ENCODE measurements around the gene KCNQ5. TPM values are rescaled to one million over a fixed set of nuclear protein-coding genes. Genes with fewer than 3 reads are reported as not detected.

KCNQ5 gene
- total and polyA plus RNA-seq, 10 of the 15 experiments (the other 5 are each of a cell fraction or from before 2014, with no cell fraction given): 0.60 to 16.2 (median 3.2) TPM

- TF ChIP-seq SMAD1 (IDR thresholded peaks at IDR 0.05; ENCODE audit: low read depth, partially characterized antibody): no peak
- TF ChIP-seq WRNIP1 (IDR thresholded peaks at IDR 0.05; ENCODE audit: borderline replicate concordance, low read depth, low read length): no peak
- no peak for TF ChIP-seq BCL3 (IDR thresholded peaks at IDR 0.05; ENCODE audit: borderline replicate concordance, insufficient read depth, low read depth, low read length, poor library complexity, severe bottlenecking)
These were observed 605.9 kb downstream of the KCNQ5 start (continued) for GRCh38 chr6:73227606-73228255.

- SMC1A ChIA-PET (ENCODE audit: uncharacterized antibody, unreplicated experiment): interaction anchor here (0.8 to 1.4 kb wide), 3 partner anchors 15 to 572 kb away, joined by 3 read pairs; no protein-coding TSS in a partner anchor
- in situ Hi-C loops (cut with MboI) (no loop called here), intact Hi-C loops (cut with micrococcal nuclease; ENCODE audit: unreplicated experiment) (no loop called here)
- WGBS (ENCODE audit: insufficient coverage, insufficient replicate concordance, low lambda C conversion rate, missing lambda C conversion rate): 0% methylated on average over 1 of the region's 1 CpG
- POLR2A ChIA-PET: no interaction called here
- H3K4me1 ChIP-seq (ENCODE audit: control insufficient read depth, insufficient read depth, low read length): no peaks in the 10 kb centered on the region
- RAD21 ChIA-PET (ENCODE audit: unreplicated experiment): no interaction called here
- CTCF ChIA-PET: interaction anchor here (0.7 to 1.6 kb wide), 5 partner anchors 17 to 540 kb away, joined by 3 to 6 read pairs (median 3); no protein-coding TSS in a partner anchor
- H3K36me3 ChIP-seq (ENCODE audit: control insufficient read depth in 2 of 2, insufficient read depth in 2 of 2, low read length in 1 of 2): no peaks in the 10 kb centered on the region
- no peaks in the 10 kb centered on the region for H3K79me2 ChIP-seq (ENCODE audit: control insufficient read depth, insufficient read depth, low read length)
- H3K27ac ChIP-seq (ENCODE audit: control insufficient read depth, insufficient read depth): no peak overlapping the region
- FAIRE-seq: no peak
- H3K9me3 ChIP-seq (replicated peaks; ENCODE audit: control insufficient read depth, insufficient read depth, low read length): no peaks in the 10 kb centered on the region
- peak; percentile 17 for DNase-seq (ENCODE audit: low read depth, low spot score)
- no peaks in the 10 kb centered on the region for H4K20me1 ChIP-seq (ENCODE audit: control insufficient read depth, insufficient read depth)
- no peak overlapping the region for H2AFZ ChIP-seq (ENCODE audit: control insufficient read depth, low read depth, low read length)
- peak; percentile 89 for ATAC-seq
- no peak overlapping the region for H3K4me2 ChIP-seq (ENCODE audit: control insufficient read depth, insufficient read depth)
- H3K27me3 ChIP-seq (replicated peaks in 1 of 2; ENCODE audit: control insufficient read depth in 2 of 2, insufficient read depth in 2 of 2, low read length in 1 of 2): no peaks in the 10 kb centered on the region
- no TSS peak for BruUV-seq (replicated peaks)
- H3K9ac ChIP-seq (ENCODE audit: control insufficient read depth, insufficient read depth, low read length): no peak overlapping the region
- H3K4me3 ChIP-seq: no peak overlapping the region
- peak; percentile 90 for TF ChIP-seq MTA2 (IDR thresholded peaks at IDR 0.05; ENCODE audit: low read depth)
- TF ChIP-seq FOXM1 (IDR thresholded peaks at IDR 0.05; ENCODE audit: low read depth, low read length): no peak
- TF ChIP-seq IKZF2 (IDR thresholded peaks at IDR 0.05): peak; percentile 18 to 39; a peak in 1 of 4 replicates
- no peak for TF ChIP-seq NRF1 (conservative IDR thresholded peaks at IDR 0.05; ENCODE audit: low read depth, low read length)
- TF ChIP-seq DPF2 (IDR thresholded peaks at IDR 0.05): peak; percentile 38; the same call in 1 of the 2 replicates
- peak; percentile 72; the same call in 1 of the 2 replicates for TF ChIP-seq SPI1 (IDR thresholded peaks at IDR 0.05; ENCODE audit: borderline replicate concordance, insufficient read depth, low read depth, low read length)
- TF ChIP-seq POLR2A (IDR thresholded peaks at IDR 0.05; ENCODE audit: low read depth, low read length): no peak
- TF ChIP-seq ATF7 (IDR thresholded peaks at IDR 0.05; ENCODE audit: low read depth): 0 out of 2 replicates have a peak, but pooled peaks have one; percentile 26
- no peak for TF ChIP-seq ETV6 (conservative IDR thresholded peaks at IDR 0.05 in 1 of 2, IDR thresholded peaks at IDR 0.05 in 1 of 2; ENCODE audit: borderline replicate concordance in 1 of 2, low read depth in 1 of 2)
- TF ChIP-seq FOS (IDR thresholded peaks at IDR 0.05; ENCODE audit: borderline replicate concordance, extremely low read depth, insufficient read length): no peak
- no peak for TF ChIP-seq TCF7 (IDR thresholded peaks at IDR 0.05; ENCODE audit: borderline replicate concordance)
- peak in 1 of 2 experiments; percentile 22; a peak in 1 of 4 replicates for TF ChIP-seq BHLHE40 (IDR thresholded peaks at IDR 0.05; ENCODE audit: borderline replicate concordance in 1 of 2, low read depth in 2 of 2, low read length in 1 of 2)
- peak; percentile 48 for TF ChIP-seq PKNOX1 (IDR thresholded peaks at IDR 0.05)
- no peak for TF ChIP-seq PML (IDR thresholded peaks at IDR 0.05; ENCODE audit: low read length)
- no peak for TF ChIP-seq BCLAF1 (IDR thresholded peaks at IDR 0.05)
These were observed 610.1 kb downstream of the KCNQ5 start for GRCh38 chr6:73231986-73232391.

Measured in GM12878 (cell line).